SU-DHL-6 (cell line): ENCODE measurements around the gene KAZN.
A peak's percentile ranks its signal among the peaks of the same experiment; 100 is the strongest.

Experiments
- CTCF ChIP-seq: fragments of 200-600 bp; sonication (generic); IDR thresholded peaks from one replicate; pipeline ENCODE4 v1.5.1; 2017; ENCODE audit warnings: antibody characterized with exemption, mild to moderate bottlenecking, low read length, moderate library complexity; ENCODE audit not compliant: insufficient read depth, poor library complexity, severe bottlenecking
- EZH2phosphoT487 ChIP-seq: fragments of 200-600 bp; sonication (generic), shearing (Covaris generic); conservative IDR thresholded peaks from 2 replicates; pipeline ENCODE4 v1.6.1; 2018; ENCODE audit warnings: mild to moderate bottlenecking, antibody characterized with exemption, low read length, moderate library complexity, mixed read lengths

- TF ChIP-seq CTCF (peak; percentile 57), EZH2phosphoT487 (no peak)
These were observed 464.1 kb downstream of the KAZN start for GRCh38 chr1:15062479-15063099.
